HEK293T (cell line): Measurements from ENCODE around the gene STAM2.

ENCODE experiments used
- FOXA1 ChIP-seq: fragments of 450-650 bp; IDR thresholded peaks from 2 replicates; pipeline ENCODE4 v1.6.1; 2016; ENCODE audit warnings: mild to moderate bottlenecking
- HDGF ChIP-seq: fragments of 450-650 bp; IDR thresholded peaks from 2 replicates; pipeline ENCODE4 v1.6.1; 2017; ENCODE audit warnings: antibody characterized with exemption, borderline replicate concordance
- PKNOX1 ChIP-seq: fragments of 450-650 bp; IDR thresholded peaks from 2 replicates; pipeline ENCODE4 v1.6.1; 2016

- TF ChIP-seq HDGF (no peak), FOXA1 (no peak), PKNOX1 (no peak)
Measured at GRCh38 chr2:152114366-152114765, 61.2 kb downstream of the STAM2 start.
